H9 (cell line): ENCODE measurements around the gene ERMN. TPM values are rescaled to one million over a fixed set of nuclear protein-coding genes. Genes with fewer than 3 reads are reported as not detected.

ENCODE experiments used
- DNase-seq: peaks from one replicate; pipeline ENCODE4 v3.0.0-alpha.2; 2017
- H2AFZ ChIP-seq: one replicate; pipeline ENCODE4 v1.6.1; 2013; ENCODE audit warnings: mild to moderate bottlenecking, low read length, control low read depth, moderate library complexity
- H2AK5ac ChIP-seq: 2 replicates; pipeline ENCODE4 v1.6.1; 2013; ENCODE audit warnings: low read length, control low read depth, mixed read lengths; ENCODE audit not compliant: insufficient read length
- H2BK120ac ChIP-seq: one replicate; pipeline ENCODE4 v1.6.1; 2013; ENCODE audit warnings: low read depth, mild to moderate bottlenecking, low read length, control low read depth, inconsistent platforms; ENCODE audit not compliant: poor library complexity, severe bottlenecking
- H2BK12ac ChIP-seq: 2 replicates; pipeline ENCODE4 v1.6.1; 2013; ENCODE audit warnings: low read length, control low read depth, mixed read lengths, low read depth; ENCODE audit not compliant: insufficient read length
- H2BK15ac ChIP-seq: 2 replicates; pipeline ENCODE4 v1.6.1; 2013; ENCODE audit warnings: low read depth, low read length, control low read depth
- H2BK20ac ChIP-seq: one replicate; pipeline ENCODE4 v1.6.1; 2013; ENCODE audit warnings: low read depth, mild to moderate bottlenecking, low read length, control low read depth, inconsistent platforms; ENCODE audit not compliant: poor library complexity, severe bottlenecking
- H2BK5ac ChIP-seq: 2 replicates; pipeline ENCODE4 v1.6.1; 2013; ENCODE audit warnings: low read length, control low read depth, mixed read lengths; ENCODE audit not compliant: insufficient read length
- H3K14ac ChIP-seq: 2 replicates; pipeline ENCODE4 v1.6.1; 2013; ENCODE audit warnings: low read length, control low read depth; ENCODE audit not compliant: insufficient read depth
- H3K18ac ChIP-seq: 2 replicates; pipeline ENCODE4 v1.6.1; 2013; ENCODE audit warnings: low read depth, mild to moderate bottlenecking, mixed read lengths, low read length, control low read depth; ENCODE audit not compliant: insufficient read length
- H3K23ac ChIP-seq: 2 replicates; pipeline ENCODE4 v1.6.1; 2013; ENCODE audit warnings: low read length, control low read depth, mixed read lengths, low read depth; ENCODE audit not compliant: insufficient read length
- H3K23me2 ChIP-seq: 2 replicates; pipeline ENCODE4 v1.6.1; 2013; ENCODE audit warnings: low read depth, mild to moderate bottlenecking, mixed read lengths, low read length, control low read depth; ENCODE audit not compliant: insufficient read length, poor library complexity, severe bottlenecking
- H3K27ac ChIP-seq: 2 replicates; pipeline ENCODE4 v1.5.1; 2013; ENCODE audit warnings: low read length, control low read depth, mixed read lengths, low read depth; ENCODE audit not compliant: insufficient read length
- H3K27me3 ChIP-seq: 2 replicates; pipeline ENCODE4 v1.6.1; 2013; ENCODE audit warnings: low read length, control low read depth, inconsistent platforms; ENCODE audit not compliant: insufficient read depth
- H3K4ac ChIP-seq: 2 replicates; pipeline ENCODE4 v1.6.1; 2013; ENCODE audit warnings: low read depth, mild to moderate bottlenecking, control low read depth, inconsistent platforms, low read length, moderate library complexity
- H3K4me1 ChIP-seq: 2 replicates; pipeline ENCODE4 v1.6.1; 2013; ENCODE audit warnings: low read length, control low read depth, inconsistent platforms; ENCODE audit not compliant: insufficient read depth
- H3K4me2 ChIP-seq: 2 replicates; pipeline ENCODE4 v1.6.1; 2013; ENCODE audit warnings: low read length, control low read depth, mixed read lengths; ENCODE audit not compliant: insufficient read length, insufficient read depth
- H3K56ac ChIP-seq: 2 replicates; pipeline ENCODE4 v1.6.1; 2013; ENCODE audit warnings: low read depth, mild to moderate bottlenecking, mixed read lengths, low read length, control low read depth; ENCODE audit not compliant: insufficient read length
- H3K79me1 ChIP-seq: 2 replicates; pipeline ENCODE4 v1.6.1; 2013; ENCODE audit warnings: low read depth, mild to moderate bottlenecking, moderate library complexity, low read length, control low read depth, inconsistent platforms; ENCODE audit not compliant: insufficient read depth, poor library complexity, severe bottlenecking
- H3K79me2 ChIP-seq: 2 replicates; pipeline ENCODE4 v1.6.1; 2013; ENCODE audit warnings: low read length, control low read depth, inconsistent platforms; ENCODE audit not compliant: insufficient read depth
- H3K9ac ChIP-seq: 2 replicates; pipeline ENCODE4 v1.6.1; 2013; ENCODE audit warnings: low read length, control low read depth, mixed read lengths; ENCODE audit not compliant: insufficient read length; ENCODE audit errors: extremely low read depth
- H3K9me3 ChIP-seq: one replicate; pipeline ENCODE4 v1.6.1; 2013; ENCODE audit warnings: low read depth, low read length, inconsistent platforms; ENCODE audit not compliant: control insufficient read depth
- H3T11ph ChIP-seq: one replicate; pipeline ENCODE4 v1.6.1; 2013; ENCODE audit warnings: mild to moderate bottlenecking, low read length, control low read depth, inconsistent platforms
- H4K20me1 ChIP-seq: one replicate; pipeline ENCODE4 v1.6.1; 2013; ENCODE audit not compliant: control insufficient read depth, insufficient read length, insufficient read depth
- H4K5ac ChIP-seq: 2 replicates; pipeline ENCODE4 v1.6.1; 2013; ENCODE audit warnings: low read depth, mild to moderate bottlenecking, mixed read lengths, low read length, control low read depth; ENCODE audit not compliant: insufficient read length
- H4K8ac ChIP-seq: replicated peaks from 2 replicates; pipeline ENCODE4 v1.6.1; 2013; ENCODE audit warnings: low read length, control low read depth, mixed read lengths, low read depth; ENCODE audit not compliant: insufficient read length
- H4K91ac ChIP-seq: 2 replicates; pipeline ENCODE4 v1.6.1; 2013; ENCODE audit warnings: low read depth, mild to moderate bottlenecking, moderate library complexity, mixed read lengths, low read length, control low read depth; ENCODE audit not compliant: insufficient read length
- H3K27ac Mint-ChIP-seq, 3 experiments: 2 replicates in 2 of 3; 3 replicates in 1 of 3; pipeline ENCODE4 v1.8.0; 2020 to 2021; ENCODE audit warnings: mixed read lengths in 3 of 3, mild to moderate bottlenecking in 1 of 3, moderate library complexity in 1 of 3
- H3K27me3 Mint-ChIP-seq: 2 replicates; pipeline ENCODE4 v1.8.0; 2021; ENCODE audit warnings: low read depth, mild to moderate bottlenecking, moderate library complexity, mixed read lengths
- H3K36me3 Mint-ChIP-seq, 3 experiments: 2 replicates in 2 of 3; 3 replicates in 1 of 3; pipeline ENCODE4 v1.8.0; 2020 to 2021; ENCODE audit warnings: low read depth in 3 of 3, mixed read lengths in 3 of 3; ENCODE audit not compliant: insufficient read depth in 1 of 3
- H3K4me1 Mint-ChIP-seq, 2 experiments: 2 replicates each; pipeline ENCODE4 v1.8.0; 2020; ENCODE audit warnings: mixed read lengths in 2 of 2
- H3K4me3 Mint-ChIP-seq, 2 experiments: 2 replicates in 1 of 2; 3 replicates in 1 of 2; pipeline ENCODE4 v1.8.0; 2020 to 2021; ENCODE audit warnings: mild to moderate bottlenecking in 2 of 2, mixed read lengths in 2 of 2, moderate library complexity in 1 of 2
- H3K9me3 Mint-ChIP-seq, 2 experiments: 2 replicates in 1 of 2; 3 replicates in 1 of 2; pipeline ENCODE4 v1.8.0; 2020; ENCODE audit warnings: mild to moderate bottlenecking in 2 of 2, mixed read lengths in 2 of 2, moderate library complexity in 1 of 2
- CTCF ChIP-seq: fragments of 200-600 bp; sonication (generic); conservative IDR thresholded peaks from 3 replicates; pipeline ENCODE4 v1.8.0; 2021; ENCODE audit warnings: antibody characterized with exemption, mild to moderate bottlenecking
- WGBS: extraction: QIAGEN DNeasy Blood & Tissue Kit; methylation state at CpG from one replicate; pipeline ENCODE4 v1.1.7; 2013; ENCODE audit warnings: missing lambda C conversion rate, low lambda C conversion rate, mixed read lengths; ENCODE audit not compliant: insufficient read length; ENCODE audit errors: extremely low coverage; 5-methylcytosine and 5-hydroxymethylcytosine counted together
- total RNA-seq: library from RNA; stranded (reverse); gene quantifications from 2 replicates; pipeline ENCODE4 v1.2.1, GENCODE V29; 2021

ERMN gene
- total RNA-seq, 1 experiment from 2014 or later = 0.48 TPM

- H3K14ac ChIP-seq = no peak overlapping the region
- no peak overlapping the region for H2BK20ac ChIP-seq
- no peaks in the 10 kb centered on the region; the same call in none of the 2 replicates for H3K27me3 Mint-ChIP-seq
- no peak for DNase-seq
- no CpG with 5 or more reads among the region's 2 CpGs for WGBS
- H3K27ac Mint-ChIP-seq = no peak overlapping the region
- H2AFZ ChIP-seq = no peak overlapping the region
- H3K79me2 ChIP-seq = no peaks in the 10 kb centered on the region
- peaks cover 7 to 22% (median 12%) of the 10 kb centered on the region in 3 experiments for H3K36me3 Mint-ChIP-seq
- H3K23me2 ChIP-seq = no peaks in the 10 kb centered on the region
- H3K4me1 Mint-ChIP-seq = peaks cover 5 to 8% of the 10 kb centered on the region in 2 experiments
- no peak overlapping the region for H2BK15ac ChIP-seq
- no peak overlapping the region for H3K4ac ChIP-seq
- H3K9me3 ChIP-seq = no peaks in the 10 kb centered on the region
- no peaks in the 10 kb centered on the region for H3K27me3 ChIP-seq
- no peak overlapping the region for H3K27ac ChIP-seq
- no peak overlapping the region for H3K18ac ChIP-seq
- H4K20me1 ChIP-seq = no peaks in the 10 kb centered on the region
- H3K23ac ChIP-seq = no peak overlapping the region
- H4K8ac ChIP-seq = no peak overlapping the region
- H2BK5ac ChIP-seq = no peak overlapping the region
- no peak overlapping the region for H3T11ph ChIP-seq
- H4K91ac ChIP-seq = no peak overlapping the region
- H4K5ac ChIP-seq = no peak overlapping the region
- peaks cover 3% of the 10 kb centered on the region; the same call in 1 of the 2 replicates for H3K4me1 ChIP-seq
- no peak overlapping the region for H3K9ac ChIP-seq
- H3K4me2 ChIP-seq = no peak overlapping the region
- H3K4me3 Mint-ChIP-seq = no peak overlapping the region
- no peak for TF ChIP-seq CTCF
- no peak overlapping the region for H2BK120ac ChIP-seq
- no peak overlapping the region for H2AK5ac ChIP-seq
- no peaks in the 10 kb centered on the region for H3K79me1 ChIP-seq
- no peak overlapping the region for H2BK12ac ChIP-seq
- H3K9me3 Mint-ChIP-seq = peaks cover 20 to 22% of the 10 kb centered on the region in 2 experiments
- no peak overlapping the region for H3K56ac ChIP-seq
These were observed 34.0 kb upstream of the ERMN start for GRCh38 chr2:157359628-157360027.
